GM18526 (cell line): ENCODE data around the gene SETDB2.

Experiments used
- POLR2A ChIP-seq: IDR thresholded peaks from 3 replicates; pipeline ENCODE4 v1.6.1; 2011; ENCODE audit not compliant: insufficient read length; ENCODE audit errors: extremely low read depth

The SETDB2 gene

GRCh38 chr13:49450105-49450819, 6.2 kb downstream of the SETDB2 start:
- TF ChIP-seq POLR2A: no peak

GRCh38 chr13:49452725-49453457, 8.8 kb downstream of the SETDB2 start:
- no peak for TF ChIP-seq POLR2A

- TF ChIP-seq POLR2A: no peak
Observed at GRCh38 chr13:49453465-49453864, 9.4 kb downstream of the SETDB2 start.

GRCh38 chr13:49454388-49455006, 10.4 kb downstream of the SETDB2 start:
- TF ChIP-seq POLR2A: no peak

- TF ChIP-seq POLR2A: no peak
Observed at GRCh38 chr13:49455007-49455398, 10.9 kb downstream of the SETDB2 start.

- no peak for TF ChIP-seq POLR2A
Observed at GRCh38 chr13:49456156-49456555, 12.1 kb downstream of the SETDB2 start.

GRCh38 chr13:49457221-49457620, 13.1 kb downstream of the SETDB2 start:
- no peak for TF ChIP-seq POLR2A

GRCh38 chr13:49459580-49459979, 15.5 kb downstream of the SETDB2 start:
- no peak for TF ChIP-seq POLR2A

- TF ChIP-seq POLR2A: no peak
Observed at GRCh38 chr13:49464085-49464484, 20.0 kb downstream of the SETDB2 start.

- TF ChIP-seq POLR2A: no peak
Observed at GRCh38 chr13:49464621-49465325, 20.7 kb downstream of the SETDB2 start.

- TF ChIP-seq POLR2A: no peak
Observed at GRCh38 chr13:49466292-49466838, 22.3 kb downstream of the SETDB2 start.

GRCh38 chr13:49472186-49472585, 28.1 kb downstream of the SETDB2 start:
- no peak for TF ChIP-seq POLR2A

GRCh38 chr13:49476529-49476928, 32.5 kb downstream of the SETDB2 start:
- TF ChIP-seq POLR2A: no peak

- no peak for TF ChIP-seq POLR2A
Observed at GRCh38 chr13:49481788-49482187, 37.7 kb downstream of the SETDB2 start.

- no peak for TF ChIP-seq POLR2A
Observed at GRCh38 chr13:49488563-49488962, 44.5 kb downstream of the SETDB2 start.
